Progenitor cell of endocrine pancreas (in vitro differentiated cells): ENCODE results near the gene BICRA. TPM values are rescaled to one million over a fixed set of nuclear protein-coding genes. Genes with fewer than 3 reads are reported as not detected.
A peak's percentile ranks its signal among the peaks of the same experiment; 100 is the strongest.
"Not testable (repeated sequence)": the region's sequence is repeated elsewhere in the genome, so short reads cannot be mapped to it uniquely, and the experiment has no call there.

Experiments
- DNase-seq: peaks from one replicate; pipeline ENCODE4 v3.0.0; 2021; ENCODE audit warnings: low spot score; ENCODE audit not compliant: unreplicated experiment
- H3K27ac Mint-ChIP-seq: 2 replicates; pipeline ENCODE4 v1.8.0; 2021; ENCODE audit warnings: mild to moderate bottlenecking, moderate library complexity, mixed read lengths
- H3K27me3 Mint-ChIP-seq: 2 replicates; pipeline ENCODE4 v1.8.0; 2021; ENCODE audit warnings: mixed read lengths
- H3K36me3 Mint-ChIP-seq: 2 replicates; pipeline ENCODE4 v1.8.0; 2022; ENCODE audit warnings: mixed read lengths; ENCODE audit not compliant: insufficient read depth
- H3K4me1 Mint-ChIP-seq: 2 replicates; pipeline ENCODE4 v1.8.0; 2021; ENCODE audit warnings: low read depth, mixed read lengths
- H3K4me3 Mint-ChIP-seq: 2 replicates; pipeline ENCODE4 v1.8.0; 2021; ENCODE audit warnings: low read depth, mild to moderate bottlenecking, moderate library complexity, mixed read lengths
- H3K9me3 Mint-ChIP-seq: 2 replicates; pipeline ENCODE4 v1.8.0; 2021; ENCODE audit warnings: low read depth, mixed read lengths
- CTCF ChIP-seq: fragments of 200-600 bp; sonication (generic); IDR thresholded peaks from one replicate; pipeline ENCODE4 v1.5.0; 2021; ENCODE audit warnings: antibody characterized with exemption, mild to moderate bottlenecking; ENCODE audit not compliant: unreplicated experiment
- total RNA-seq: library from RNA; stranded (reverse); gene quantifications from 2 replicates; pipeline ENCODE4 v1.2.1, GENCODE V29; 2021

BICRA gene
- total RNA-seq, 1 donor from 2014 or later: 37.4 TPM

GRCh38 chr19:47716270-47716937, 107.5 kb downstream of the BICRA start:
- TF ChIP-seq CTCF: no peak
- H3K27ac Mint-ChIP-seq: no peak overlapping the region
- H3K9me3 Mint-ChIP-seq: peaks cover 14% of the 10 kb centered on the region
- H3K36me3 Mint-ChIP-seq: no peaks in the 10 kb centered on the region
- H3K4me3 Mint-ChIP-seq: no peak overlapping the region
- H3K27me3 Mint-ChIP-seq: peaks cover 34% of the 10 kb centered on the region
- H3K4me1 Mint-ChIP-seq: peaks cover 2% of the 10 kb centered on the region
- no peak for DNase-seq

GRCh38 chr19:47718415-47719046, 109.6 kb downstream of the BICRA start:
- Mint-ChIP-seq H3K27me3 (peaks cover 24% of the 10 kb centered on the region), H3K9me3 (peaks cover 14% of the 10 kb centered on the region)
- H3K4me1 Mint-ChIP-seq, H3K4me3 Mint-ChIP-seq, DNase-seq, H3K27ac Mint-ChIP-seq, H3K36me3 Mint-ChIP-seq: not testable (repeated sequence)

GRCh38 chr19:47719047-47719859, 110.3 kb downstream of the BICRA start:
- Mint-ChIP-seq H3K27ac (no peak overlapping the region), H3K4me3 (no peak overlapping the region), H3K36me3 (no peaks in the 10 kb centered on the region), H3K27me3 (peaks cover 17% of the 10 kb centered on the region), H3K4me1 (peaks cover 2% of the 10 kb centered on the region), H3K9me3 (peaks cover 8% of the 10 kb centered on the region)
- DNase-seq: no peak
- TF ChIP-seq CTCF: no peak

- H3K27me3 Mint-ChIP-seq: peaks cover 6% of the 10 kb centered on the region
- peak overlapping the region; percentile 29 for H3K27ac Mint-ChIP-seq
- no peaks in the 10 kb centered on the region for H3K36me3 Mint-ChIP-seq
- no peak overlapping the region for H3K4me3 Mint-ChIP-seq
- no peak for TF ChIP-seq CTCF
- no peaks in the 10 kb centered on the region for H3K9me3 Mint-ChIP-seq
- H3K4me1 Mint-ChIP-seq: peaks cover 2% of the 10 kb centered on the region
- no peak for DNase-seq
Measured at GRCh38 chr19:47720669-47721422, 111.9 kb downstream of the BICRA start.

GRCh38 chr19:47723581-47723940, 114.6 kb downstream of the BICRA start:
- no peak for TF ChIP-seq CTCF
- Mint-ChIP-seq H3K9me3 (no peaks in the 10 kb centered on the region), H3K27ac (no peak overlapping the region), H3K27me3 (peaks cover 3% of the 10 kb centered on the region), H3K4me1 (peaks cover 5% of the 10 kb centered on the region), H3K4me3 (no peak overlapping the region), H3K36me3 (no peaks in the 10 kb centered on the region)
- no peak for DNase-seq
